ENCODE measurements around the gene WASL. TPM values are rescaled to one million over a fixed set of nuclear protein-coding genes. Genes with fewer than 3 reads are reported as not detected.

Gene WASL
- polyA plus RNA-seq, 3 donors: 1.6 to 3.9 (median 2.1) TPM

DNA sequence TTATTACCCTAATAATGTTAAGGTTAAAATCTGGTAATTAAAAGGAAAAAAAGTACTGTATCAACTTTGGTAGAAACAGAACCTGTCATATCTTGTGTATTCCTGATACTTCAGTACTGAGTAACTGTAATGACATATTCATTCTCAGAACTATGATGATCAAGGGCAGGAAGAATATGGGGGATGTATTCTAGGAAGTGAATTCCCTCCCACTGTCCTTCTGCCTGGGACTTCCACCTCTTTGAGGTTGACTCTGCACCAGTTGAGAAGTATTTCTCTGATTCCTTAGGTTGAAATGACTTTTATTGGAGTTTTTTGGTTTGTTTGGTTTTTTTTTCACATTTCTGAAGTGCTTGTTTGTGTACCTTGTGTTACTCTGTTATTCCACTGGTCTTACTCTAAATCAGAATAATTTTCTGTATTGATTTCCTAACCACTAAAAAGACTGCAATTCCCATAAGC, 36.9 kb downstream of the WASL start:
- peaks cover 0 to 5% of the 10 kb centered on the region in 2 donors for H3K4me1 ChIP-seq (ENCODE audit: control insufficient read depth in 1 of 2, insufficient read depth in 2 of 2, low read length in 2 of 2)
- Mint-ChIP-seq H3K36me3 (peaks cover 18 to 23% of the 10 kb centered on the region in 2 donors), H3K4me1 (peaks cover 11% of the 10 kb centered on the region), H3K4me3 (no peak overlapping the region), H3K9me3 (no peaks in the 10 kb centered on the region), H3K27me3 (ENCODE audit: low read depth in 3 of 3) (no peaks in the 10 kb centered on the region), H3K27ac (no peak overlapping the region)
- no peaks in the 10 kb centered on the region for H3K9me3 ChIP-seq (replicated peaks in 1 of 2; ENCODE audit: control insufficient read depth in 1 of 2, insufficient read depth in 1 of 2, low read length in 2 of 2)
- peaks cover 22% of the 10 kb centered on the region for H3K79me2 ChIP-seq (ENCODE audit: insufficient read depth, low read length)
- H3K27me3 ChIP-seq (ENCODE audit: control insufficient read depth in 2 of 2, insufficient read depth in 2 of 2, low read length in 2 of 2): no peaks in the 10 kb centered on the region
- no peak overlapping the region for H3K4me3 ChIP-seq (replicated peaks in 1 of 3; ENCODE audit: low read depth in 2 of 3, low read length in 3 of 3)
- DNase-seq: no peak
- H3K27ac ChIP-seq (ENCODE audit: low read depth in 1 of 2, low read length in 2 of 2): no peak overlapping the region
- peaks cover 20 to 23% of the 10 kb centered on the region in 2 donors for H3K36me3 ChIP-seq (replicated peaks in 1 of 2; ENCODE audit: control insufficient read depth in 1 of 2, insufficient read depth in 2 of 2, low read length in 2 of 2)
- no peak overlapping the region for H2AFZ ChIP-seq (ENCODE audit: insufficient read depth, low read depth, low read length, poor library complexity, severe bottlenecking)
- peaks cover 70% of the 10 kb centered on the region for H4K20me1 ChIP-seq (ENCODE audit: insufficient read depth, low read length)
- intact Hi-C loops (cut with micrococcal nuclease): no loop called here
- no peak overlapping the region for H3K9ac ChIP-seq (ENCODE audit: insufficient read depth, low read length, poor library complexity, severe bottlenecking)
- H3K4me2 ChIP-seq (replicated peaks; ENCODE audit: extremely low read depth, low read length, poor library complexity, severe bottlenecking): no peak overlapping the region
- TF ChIP-seq, protein P1, sequence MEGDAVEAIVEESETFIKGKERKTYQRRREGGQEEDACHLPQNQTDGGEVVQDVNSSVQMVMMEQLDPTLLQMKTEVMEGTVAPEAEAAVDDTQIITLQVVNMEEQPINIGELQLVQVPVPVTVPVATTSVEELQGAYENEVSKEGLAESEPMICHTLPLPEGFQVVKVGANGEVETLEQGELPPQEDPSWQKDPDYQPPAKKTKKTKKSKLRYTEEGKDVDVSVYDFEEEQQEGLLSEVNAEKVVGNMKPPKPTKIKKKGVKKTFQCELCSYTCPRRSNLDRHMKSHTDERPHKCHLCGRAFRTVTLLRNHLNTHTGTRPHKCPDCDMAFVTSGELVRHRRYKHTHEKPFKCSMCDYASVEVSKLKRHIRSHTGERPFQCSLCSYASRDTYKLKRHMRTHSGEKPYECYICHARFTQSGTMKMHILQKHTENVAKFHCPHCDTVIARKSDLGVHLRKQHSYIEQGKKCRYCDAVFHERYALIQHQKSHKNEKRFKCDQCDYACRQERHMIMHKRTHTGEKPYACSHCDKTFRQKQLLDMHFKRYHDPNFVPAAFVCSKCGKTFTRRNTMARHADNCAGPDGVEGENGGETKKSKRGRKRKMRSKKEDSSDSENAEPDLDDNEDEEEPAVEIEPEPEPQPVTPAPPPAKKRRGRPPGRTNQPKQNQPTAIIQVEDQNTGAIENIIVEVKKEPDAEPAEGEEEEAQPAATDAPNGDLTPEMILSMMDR (IDR thresholded peaks at IDR 0.05): no peak

DNA sequence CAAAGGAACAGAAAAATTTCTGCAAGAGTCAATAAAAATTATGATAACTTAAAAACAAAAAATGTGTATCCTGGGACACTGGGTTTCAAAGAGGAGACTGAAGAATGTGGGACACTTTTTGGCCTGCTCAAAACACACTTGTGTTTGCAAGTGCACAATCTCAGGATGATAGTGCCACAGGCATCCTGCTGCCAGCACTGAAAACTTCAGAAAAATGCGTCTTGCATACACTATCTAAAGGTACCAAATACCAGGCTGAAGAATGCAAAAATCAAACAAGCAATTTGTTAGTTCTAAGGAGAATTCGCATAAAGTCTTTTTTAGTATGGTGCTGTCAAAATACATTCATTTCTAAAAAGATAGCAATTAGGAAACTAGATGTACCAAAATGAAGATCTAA, 38.1 kb downstream of the WASL start:
- DNase-seq: no peak
- Mint-ChIP-seq H3K4me3 (no peak overlapping the region), H3K27ac (no peak overlapping the region), H3K36me3 (peaks cover 25 to 26% of the 10 kb centered on the region in 2 donors), H3K27me3 (ENCODE audit: low read depth in 3 of 3) (no peaks in the 10 kb centered on the region), H3K9me3 (no peaks in the 10 kb centered on the region), H3K4me1 (peaks cover 11% of the 10 kb centered on the region)
- Histone ChIP-seq H3K27ac (ENCODE audit: low read depth in 1 of 2, low read length in 2 of 2) (no peak overlapping the region), H3K4me3 (replicated peaks in 1 of 3; ENCODE audit: low read depth in 2 of 3, low read length in 3 of 3) (no peak overlapping the region), H3K36me3 (replicated peaks in 1 of 2; ENCODE audit: control insufficient read depth in 1 of 2, insufficient read depth in 2 of 2, low read length in 2 of 2) (peaks cover 30 to 34% of the 10 kb centered on the region in 2 donors), H3K9me3 (replicated peaks in 1 of 2; ENCODE audit: control insufficient read depth in 1 of 2, insufficient read depth in 1 of 2, low read length in 2 of 2) (no peaks in the 10 kb centered on the region), H3K79me2 (ENCODE audit: insufficient read depth, low read length) (peaks cover 13% of the 10 kb centered on the region), H3K9ac (ENCODE audit: insufficient read depth, low read length, poor library complexity, severe bottlenecking) (no peak overlapping the region), H3K4me2 (replicated peaks; ENCODE audit: extremely low read depth, low read length, poor library complexity, severe bottlenecking) (no peak overlapping the region), H3K27me3 (ENCODE audit: control insufficient read depth in 2 of 2, insufficient read depth in 2 of 2, low read length in 2 of 2) (no peaks in the 10 kb centered on the region), H3K4me1 (ENCODE audit: control insufficient read depth in 1 of 2, insufficient read depth in 2 of 2, low read length in 2 of 2) (peaks cover 0 to 5% of the 10 kb centered on the region in 2 donors), H4K20me1 (ENCODE audit: insufficient read depth, low read length) (peaks cover 58% of the 10 kb centered on the region), H2AFZ (ENCODE audit: insufficient read depth, low read depth, low read length, poor library complexity, severe bottlenecking) (no peak overlapping the region)
- TF ChIP-seq, protein P1 (IDR thresholded peaks at IDR 0.05): no peak
- WGBS (ENCODE audit: insufficient coverage): no CpG with 5 or more reads among the region's 2 CpGs
- intact Hi-C loops (cut with micrococcal nuclease): no loop called here

Data from CD14-positive monocyte (primary cell).